ENCODE measurements around the gene RNF222. TPM values are rescaled to one million over a fixed set of nuclear protein-coding genes. Genes with fewer than 3 reads are reported as not detected.

The RNF222 gene
- total RNA-seq, 1 donor from 2014 or later = 2.5 TPM

- Histone ChIP-seq H3K4me3 (no peak overlapping the region), H3K27ac (no peak overlapping the region), H3K36me3 (no peaks in the 10 kb centered on the region), H3K4me1 (peaks cover 4% of the 10 kb centered on the region), H3K9me3 (no peaks in the 10 kb centered on the region), H3K27me3 (no peaks in the 10 kb centered on the region)
- intact Hi-C loops (cut with DNase I) = no loop called here
- TF ChIP-seq POLR2AphosphoS5 (IDR thresholded peaks at IDR 0.05; ENCODE audit: insufficient read depth in 1 of 2, low read depth in 1 of 2) (no peak), POLR2A (IDR thresholded peaks at IDR 0.05) (no peak), CTCF (IDR thresholded peaks at IDR 0.05) (no peak)
- no peak for DNase-seq (ENCODE audit: extremely low spot score in 2 of 2)
These were observed 56.2 kb downstream of the RNF222 start for GRCh38 chr17:8341456-8341855.

Other genes starting within 250 kb of the RNF222 start
- gene PER1, start 245.4 kb downstream of the RNF222 start, total RNA-seq = 215 TPM
- gene VAMP2, start 234.9 kb downstream of the RNF222 start, total RNA-seq = 35.6 TPM
- gene TMEM107, start 221.4 kb downstream of the RNF222 start, total RNA-seq = 20.6 TPM
- gene BORCS6, start 207.6 kb downstream of the RNF222 start, total RNA-seq = 9.6 TPM
- gene AURKB, start 187.3 kb downstream of the RNF222 start, total RNA-seq = not detected
- gene CTC1, start 149.8 kb downstream of the RNF222 start, total RNA-seq = 33.9 TPM
- gene PFAS, start 148.5 kb downstream of the RNF222 start, total RNA-seq = 36.3 TPM
- 19.4 TPM for gene RANGRF, start 109.2 kb downstream of the RNF222 start, total RNA-seq
- 8.3 TPM for gene SLC25A35, start 102.4 kb downstream of the RNF222 start, total RNA-seq
- 17.2 TPM for gene ARHGEF15, start 87.6 kb downstream of the RNF222 start, total RNA-seq
- not detected for gene ODF4, start 58.0 kb downstream of the RNF222 start, total RNA-seq
- 3,493 TPM for gene RPL26, start 14.6 kb downstream of the RNF222 start, total RNA-seq
- gene NDEL1, start 38.1 kb upstream of the RNF222 start, total RNA-seq = 66.5 TPM
- gene MYH10, start 232.9 kb upstream of the RNF222 start, total RNA-seq = 34.9 TPM